IMR-90 (cell line): ENCODE results near the gene ZNF646. TPM values are rescaled to one million over a fixed set of nuclear protein-coding genes. Genes with fewer than 3 reads are reported as not detected.

Experiments
- ATAC-seq: fragments of 200-7000 bp; cut with Tn5 transposase; 2 replicates; pipeline ENCODE4 v1.9.1; 2020; ENCODE audit warnings: low read depth, mild to moderate bottlenecking, moderate library complexity
- BruUV-seq: library from RNA; stranded (reverse); fragments of 400-500 nt; replicated peaks from 2 replicates; lab custom pipeline; 2021; lab: Mats Ljungman, UMichigan
- CTCF ChIA-PET: fragments of 300-600 bp; formaldehyde crosslinking; extraction: SDS; loops from one replicate; lab custom pipeline; 2021; ENCODE audit warnings: antibody characterized with exemption; lab: Yijun Ruan, JAX
- POLR2A ChIA-PET: fragments of 300-600 bp; sonication (Branson Sonifier 250); formaldehyde crosslinking; loops from one replicate; lab custom pipeline; 2022; ENCODE audit warnings: antibody characterized with exemption; ENCODE audit not compliant: unreplicated experiment; lab: Charles Lee
- DNase-seq: peaks from one replicate; pipeline ENCODE4 v3.0.0; 2013
- H2AFZ ChIP-seq: replicated peaks from 2 replicates; pipeline ENCODE3; 2013; ENCODE audit warnings: low read length, mild to moderate bottlenecking; ENCODE audit not compliant: poor library complexity
- H2AK5ac ChIP-seq: 2 replicates; pipeline ENCODE4 v1.6.1; 2013; ENCODE audit warnings: low read depth, low read length, inconsistent platforms
- H2AK9ac ChIP-seq: replicated peaks from 2 replicates; pipeline ENCODE3; 2013; ENCODE audit warnings: mild to moderate bottlenecking, low read depth, low read length, moderate library complexity; ENCODE audit not compliant: poor library complexity
- H2BK120ac ChIP-seq: 2 replicates; pipeline ENCODE4 v1.6.1; 2013; ENCODE audit warnings: low read depth, low read length, inconsistent platforms
- H2BK15ac ChIP-seq: 3 replicates; pipeline ENCODE4 v1.6.1; 2013; ENCODE audit warnings: low read depth, low read length, inconsistent platforms
- H2BK20ac ChIP-seq: 2 replicates; pipeline ENCODE4 v1.6.1; 2013; ENCODE audit warnings: low read depth, mild to moderate bottlenecking, inconsistent platforms, low read length, moderate library complexity
- H2BK5ac ChIP-seq: 2 replicates; pipeline ENCODE4 v1.6.1; 2013; ENCODE audit warnings: mild to moderate bottlenecking, low read depth, low read length, inconsistent platforms; ENCODE audit not compliant: poor library complexity, severe bottlenecking
- H3K14ac ChIP-seq: replicated peaks from 2 replicates; pipeline ENCODE4 v1.6.1; 2013; ENCODE audit warnings: low read depth, low read length, inconsistent platforms
- H3K18ac ChIP-seq: 2 replicates; pipeline ENCODE4 v1.6.1; 2013; ENCODE audit warnings: low read depth, low read length, control low read depth
- H3K23ac ChIP-seq: 2 replicates; pipeline ENCODE4 v1.6.1; 2013; ENCODE audit warnings: low read depth, low read length, inconsistent platforms
- H3K27ac ChIP-seq: 2 replicates; pipeline ENCODE4 v1.5.1; 2013; ENCODE audit warnings: mild to moderate bottlenecking, control low read depth, low read length; ENCODE audit not compliant: insufficient read depth
- H3K27me3 ChIP-seq: 2 replicates; pipeline ENCODE4 v1.6.1; 2013; ENCODE audit warnings: low read length; ENCODE audit not compliant: control insufficient read depth, insufficient read depth
- H3K36me3 ChIP-seq: 2 replicates; pipeline ENCODE4 v1.6.1; 2013; ENCODE audit warnings: low read length, mixed read lengths; ENCODE audit not compliant: control insufficient read depth, insufficient read depth
- H3K4ac ChIP-seq: 2 replicates; pipeline ENCODE4 v1.6.1; 2013; ENCODE audit warnings: low read depth, low read length, inconsistent platforms
- H3K4me1 ChIP-seq: 2 replicates; pipeline ENCODE4 v1.6.1; 2013; ENCODE audit warnings: low read length, mixed read lengths; ENCODE audit not compliant: control insufficient read depth, insufficient read depth
- H3K4me2 ChIP-seq: 2 replicates; pipeline ENCODE4 v1.6.1; 2013; ENCODE audit warnings: low read depth, mild to moderate bottlenecking, control low read depth, low read length, moderate library complexity
- H3K4me3 ChIP-seq: 2 replicates; pipeline ENCODE4 v1.5.1; 2013; ENCODE audit warnings: low read depth, mild to moderate bottlenecking, control low read depth, low read length, moderate library complexity; ENCODE audit not compliant: insufficient read depth
- H3K56ac ChIP-seq: 2 replicates; pipeline ENCODE4 v1.6.1; 2013; ENCODE audit warnings: low read length, inconsistent platforms; ENCODE audit not compliant: insufficient read depth; ENCODE audit errors: extremely low read depth
- H3K79me1 ChIP-seq, 2 experiments: 2 replicates each; pipeline ENCODE4 v1.6.1; 2013; ENCODE audit warnings: low read length in 2 of 2, inconsistent platforms in 1 of 2, low read depth in 1 of 2
- H3K9ac ChIP-seq: 2 replicates; pipeline ENCODE4 v1.6.1; 2013; ENCODE audit warnings: low read depth, low read length, control low read depth
- H3K9me1 ChIP-seq: 2 replicates; pipeline ENCODE4 v1.6.1; 2013; ENCODE audit warnings: low read length, inconsistent platforms; ENCODE audit not compliant: insufficient read depth
- H3K9me3 ChIP-seq: 2 replicates; pipeline ENCODE4 v1.6.1; 2013; ENCODE audit warnings: low read length; ENCODE audit not compliant: control insufficient read depth, insufficient read depth
- H4K20me1 ChIP-seq: 2 replicates; pipeline ENCODE4 v1.6.1; 2013; ENCODE audit warnings: low read length, inconsistent platforms; ENCODE audit not compliant: insufficient read depth
- H4K5ac ChIP-seq: 2 replicates; pipeline ENCODE4 v1.6.1; 2013; ENCODE audit warnings: mild to moderate bottlenecking, low read depth, low read length, control low read depth
- H4K8ac ChIP-seq, 2 experiments: 2 replicates each; pipeline ENCODE4 v1.6.1; 2013; ENCODE audit warnings: low read depth in 2 of 2, low read length in 2 of 2, control low read depth in 1 of 2, inconsistent platforms in 1 of 2
- H4K91ac ChIP-seq: 2 replicates; pipeline ENCODE4 v1.6.1; 2013; ENCODE audit warnings: low read depth, low read length, inconsistent platforms; ENCODE audit not compliant: insufficient read depth
- BHLHE40 ChIP-seq: fragments of 150-350 bp; IDR thresholded peaks from 2 replicates; pipeline ENCODE4 v1.6.1; 2016; ENCODE audit warnings: mild to moderate bottlenecking, low read depth, low read length
- CEBPB ChIP-seq: IDR thresholded peaks from 2 replicates; pipeline ENCODE4 v1.6.1; 2012; ENCODE audit warnings: low read depth, low read length, improper control_type of control experiment
- CHD1 ChIP-seq: IDR thresholded peaks from 2 replicates; pipeline ENCODE4 v1.6.1; 2012; ENCODE audit warnings: low read depth, low read length, improper control_type of control experiment
- ELK1 ChIP-seq: fragments of 150-350 bp; IDR thresholded peaks from 2 replicates; pipeline ENCODE4 v1.6.1; 2016; ENCODE audit warnings: low read depth, mild to moderate bottlenecking, low read length, moderate library complexity, borderline replicate concordance
- FOS ChIP-seq: fragments of 150-350 bp; IDR thresholded peaks from 2 replicates; pipeline ENCODE4 v1.6.1; 2016; ENCODE audit warnings: low read depth, low read length
- MAFK ChIP-seq: IDR thresholded peaks from 2 replicates; pipeline ENCODE4 v1.6.1; 2012; ENCODE audit warnings: low read depth, low read length, improper control_type of control experiment
- MAZ ChIP-seq: IDR thresholded peaks from 2 replicates; pipeline ENCODE4 v1.6.1; 2012; ENCODE audit warnings: low read depth, mild to moderate bottlenecking, low read length, improper control_type of control experiment, moderate library complexity, borderline replicate concordance
- MXI1 ChIP-seq: IDR thresholded peaks from 2 replicates; pipeline ENCODE4 v1.6.1; 2012; ENCODE audit warnings: low read depth, mild to moderate bottlenecking, low read length, moderate library complexity, borderline replicate concordance
- NFE2L2 ChIP-seq: fragments of 150-350 bp; IDR thresholded peaks from 2 replicates; pipeline ENCODE4 v1.6.1; 2016; ENCODE audit warnings: low read depth, mild to moderate bottlenecking, low read length
- POLR2A ChIP-seq: IDR thresholded peaks from 2 replicates; pipeline ENCODE4 v1.6.1; 2012; ENCODE audit warnings: mild to moderate bottlenecking, low read depth, low read length
- RAD21 ChIP-seq: IDR thresholded peaks from 2 replicates; pipeline ENCODE4 v1.6.1; 2012; ENCODE audit warnings: low read length, improper control_type of control experiment
- RCOR1 ChIP-seq: IDR thresholded peaks from 2 replicates; pipeline ENCODE4 v1.6.1; 2012; ENCODE audit warnings: mild to moderate bottlenecking, low read length, improper control_type of control experiment; ENCODE audit not compliant: insufficient replicate concordance
- RFX5 ChIP-seq: IDR thresholded peaks from 2 replicates; pipeline ENCODE4 v1.8.0; 2012; ENCODE audit warnings: low read depth, mild to moderate bottlenecking, low read length, moderate library complexity
- SMC3 ChIP-seq: fragments of 150-350 bp; IDR thresholded peaks from 2 replicates; pipeline ENCODE4 v1.6.1; 2016; ENCODE audit warnings: low read depth, mild to moderate bottlenecking, antibody characterized with exemption, low read length, moderate library complexity
- USF2 ChIP-seq: fragments of 150-350 bp; IDR thresholded peaks from 2 replicates; pipeline ENCODE4 v1.6.1; 2017; ENCODE audit warnings: mild to moderate bottlenecking, antibody characterized with exemption, low read length, low read depth
- WGBS, 2 experiments: methylation state at CpG; one replicate each; pipeline versions ENCODE4 v1.1.5 to v1.1.7; 2013; ENCODE audit warnings: missing lambda C conversion rate in 2 of 2; ENCODE audit not compliant: insufficient read length in 1 of 2; ENCODE audit errors: extremely low coverage in 2 of 2; 5-methylcytosine and 5-hydroxymethylcytosine counted together
- dilution Hi-C: fragments of 300-500 bp; cut with HindIII; formaldehyde crosslinking; loops from one replicate; pipeline ENCODE4 v1.14.3; 2018; ENCODE audit warnings: low sequenced_read_pairs; ENCODE audit not compliant: unreplicated experiment
- in situ Hi-C: fragments of 300-500 bp; cut with MboI; formaldehyde crosslinking; loops from 3 replicates; pipeline ENCODE4 v1.14.3; 2019; ENCODE audit warnings: low sequenced_read_pairs, inconsistent platforms, mixed read lengths
- intact Hi-C: fragments of 100-400 bp; cut with micrococcal nuclease; formaldehyde crosslinking; loops from 2 replicates; pipeline ENCODE4 v1.10.0; 2022
- polyA plus RNA-seq, 3 experiments: library from polyadenylated mRNA; depleted of rRNA; stranded (reverse); fragments of >200 nt; gene quantifications; 2 replicates each; pipeline ENCODE4 v1.2.3, GENCODE V29; 2012; ENCODE audit warnings: low replicate concordance in 1 of 3
- total RNA-seq: library from RNA; depleted of rRNA; stranded (reverse); fragments of >200 nt; gene quantifications from 2 replicates; pipeline ENCODE4 v1.2.3, GENCODE V29; 2012
- TF ChIP-seq, protein P1 (sequence below): conservative IDR thresholded peaks from 2 replicates; pipeline ENCODE4 v1.5.1; 2012; ENCODE audit warnings: mild to moderate bottlenecking, low read depth, low read length, improper control_type of control experiment

Gene ZNF646
- total and polyA plus RNA-seq, 2 of the 4 experiments (the other 2 are of a cell fraction), result 4.9 to 6.8 TPM

- H3K4me2 ChIP-seq, result no peak overlapping the region
- dilution Hi-C loops (no loop called here), in situ Hi-C loops (loop anchor here (10.0 kb wide), 1 partner anchor 99 kb away; the partner anchor contains the start of gene HSD3B7), intact Hi-C loops (no loop called here)
- H4K20me1 ChIP-seq, result peaks cover 21% of the 10 kb centered on the region
- no peak overlapping the region for H2AK5ac ChIP-seq
- ChIA-PET CTCF (no interaction called here), POLR2A (no interaction called here)
- no peaks in the 10 kb centered on the region for H3K27me3 ChIP-seq
- no peak overlapping the region for H3K4me3 ChIP-seq
- no peak overlapping the region for H3K27ac ChIP-seq
- H4K91ac ChIP-seq, result no peak overlapping the region
- peaks cover 71% of the 10 kb centered on the region for H3K36me3 ChIP-seq
- no peak overlapping the region for H4K8ac ChIP-seq
- H2AK9ac ChIP-seq, result no peak overlapping the region
- no peak for ATAC-seq
- no TSS peak for BruUV-seq
- no peak overlapping the region for H3K18ac ChIP-seq
- H3K9me1 ChIP-seq, result peaks cover 3% of the 10 kb centered on the region; the same call in 1 of the 2 replicates
- no peaks in the 10 kb centered on the region for H3K9me3 ChIP-seq
- TF ChIP-seq POLR2A (no peak), FOS (no peak), BHLHE40 (no peak), CHD1 (no peak), CEBPB (no peak), MAZ (no peak), RCOR1 (no peak), RFX5 (no peak), MXI1 (no peak), NFE2L2 (no peak), MAFK (no peak), SMC3 (no peak), USF2 (no peak), RAD21 (no peak), ELK1 (no peak)
- TF ChIP-seq, protein P1, sequence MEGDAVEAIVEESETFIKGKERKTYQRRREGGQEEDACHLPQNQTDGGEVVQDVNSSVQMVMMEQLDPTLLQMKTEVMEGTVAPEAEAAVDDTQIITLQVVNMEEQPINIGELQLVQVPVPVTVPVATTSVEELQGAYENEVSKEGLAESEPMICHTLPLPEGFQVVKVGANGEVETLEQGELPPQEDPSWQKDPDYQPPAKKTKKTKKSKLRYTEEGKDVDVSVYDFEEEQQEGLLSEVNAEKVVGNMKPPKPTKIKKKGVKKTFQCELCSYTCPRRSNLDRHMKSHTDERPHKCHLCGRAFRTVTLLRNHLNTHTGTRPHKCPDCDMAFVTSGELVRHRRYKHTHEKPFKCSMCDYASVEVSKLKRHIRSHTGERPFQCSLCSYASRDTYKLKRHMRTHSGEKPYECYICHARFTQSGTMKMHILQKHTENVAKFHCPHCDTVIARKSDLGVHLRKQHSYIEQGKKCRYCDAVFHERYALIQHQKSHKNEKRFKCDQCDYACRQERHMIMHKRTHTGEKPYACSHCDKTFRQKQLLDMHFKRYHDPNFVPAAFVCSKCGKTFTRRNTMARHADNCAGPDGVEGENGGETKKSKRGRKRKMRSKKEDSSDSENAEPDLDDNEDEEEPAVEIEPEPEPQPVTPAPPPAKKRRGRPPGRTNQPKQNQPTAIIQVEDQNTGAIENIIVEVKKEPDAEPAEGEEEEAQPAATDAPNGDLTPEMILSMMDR, result no peak
- H2BK15ac ChIP-seq, result no peak overlapping the region
- H2BK5ac ChIP-seq, result no peak overlapping the region
- no peak overlapping the region for H3K56ac ChIP-seq
- peaks cover 14 to 48% of the 10 kb centered on the region in 2 experiments for H3K79me1 ChIP-seq
- no peaks in the 10 kb centered on the region for H3K4me1 ChIP-seq
- no peak overlapping the region for H3K4ac ChIP-seq
- no peak overlapping the region for H3K23ac ChIP-seq
- no peak for DNase-seq
- WGBS, 2 experiments, result no CpG with 5 or more reads among the region's 5 CpGs
- no peak overlapping the region for H4K5ac ChIP-seq
- no peak overlapping the region for H2BK20ac ChIP-seq
- no peak overlapping the region for H3K14ac ChIP-seq
- H2BK120ac ChIP-seq, result no peak overlapping the region
- H2AFZ ChIP-seq, result no peak overlapping the region
- H3K9ac ChIP-seq, result no peak overlapping the region
These were observed 9.3 kb downstream of the ZNF646 start for GRCh38 chr16:31083556-31083955.
